ENCODE data around the gene NCEH1. TPM values are rescaled to one million over a fixed set of nuclear protein-coding genes. Genes with fewer than 3 reads are reported as not detected.

Gene NCEH1
- total RNA-seq, 1 experiment from 2014 or later, result 19.8 TPM

DNA sequence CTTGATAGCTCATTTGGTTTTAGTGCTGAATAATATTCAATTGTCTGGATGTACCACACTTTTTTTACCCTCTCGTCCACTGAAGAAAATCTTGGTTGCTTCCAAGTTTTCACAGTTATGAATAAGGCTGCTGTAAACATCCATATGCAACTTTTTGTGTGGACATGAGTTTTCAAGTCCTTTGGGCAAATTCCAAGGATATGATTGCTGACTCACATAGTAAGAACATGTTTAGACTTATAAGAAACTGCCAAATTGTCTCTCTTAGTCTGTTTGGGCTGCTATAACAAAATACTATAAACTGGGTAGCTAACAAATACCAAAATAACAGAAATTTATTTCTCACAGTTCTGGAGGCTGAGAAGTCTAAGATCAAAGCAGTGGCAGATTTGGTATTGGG, 128.2 kb downstream of the NCEH1 start:
- DNase-seq (ENCODE audit: low spot score), result no peak

- no peak for DNase-seq (ENCODE audit: low spot score)
Observed at GRCh38 chr3:172581757-172582166, 129.1 kb downstream of the NCEH1 start.

- DNase-seq (ENCODE audit: low spot score), result no peak
Observed at GRCh38 chr3:172580680-172581401, 130.0 kb downstream of the NCEH1 start.

Other genes with a start within 250 kb of the NCEH1 start
- gene TNFSF10, start 187.6 kb downstream of the NCEH1 start, total RNA-seq (2014; rRNA removed; shearing (Covaris generic)), result 3.6 and 9.5 TPM in 2 replicates
- gene ECT2, start 39.7 kb upstream of the NCEH1 start, total RNA-seq (2014; rRNA removed; shearing (Covaris generic)), result 61.4 and 82.3 TPM in 2 replicates

All from H4 (cell line).